ENCODE results near the gene MPG.

DNA sequence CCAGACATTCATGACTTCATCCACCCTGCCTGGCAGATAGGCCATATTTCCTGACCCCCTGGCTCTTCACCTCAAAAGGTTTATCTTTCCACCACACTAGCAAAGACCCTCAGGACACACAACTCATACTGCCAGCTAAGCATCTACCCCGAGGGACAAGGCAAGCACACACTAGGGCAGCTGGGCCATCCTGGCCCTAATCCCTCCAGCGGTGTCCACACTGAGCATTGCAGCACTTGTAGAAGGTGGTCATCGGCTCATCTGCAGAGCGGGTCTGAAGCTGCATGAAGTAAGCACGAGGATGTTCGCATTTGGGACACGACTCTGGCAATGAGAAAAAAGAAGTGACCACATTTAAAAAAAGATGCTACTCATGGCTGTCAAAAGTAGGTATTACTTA is 30.8 kb upstream of the MPG start:
- TF ChIP-seq EP300 (IDR thresholded peaks at IDR 0.05) (no peak), RAD21 (conservative IDR thresholded peaks at IDR 0.05 in 1 of 2, IDR thresholded peaks at IDR 0.05 in 1 of 2) (no peak), POLR2AphosphoS2 (conservative IDR thresholded peaks at IDR 0.05; ENCODE audit: low read length) (no peak)
- TF ChIP-seq, protein P1, sequence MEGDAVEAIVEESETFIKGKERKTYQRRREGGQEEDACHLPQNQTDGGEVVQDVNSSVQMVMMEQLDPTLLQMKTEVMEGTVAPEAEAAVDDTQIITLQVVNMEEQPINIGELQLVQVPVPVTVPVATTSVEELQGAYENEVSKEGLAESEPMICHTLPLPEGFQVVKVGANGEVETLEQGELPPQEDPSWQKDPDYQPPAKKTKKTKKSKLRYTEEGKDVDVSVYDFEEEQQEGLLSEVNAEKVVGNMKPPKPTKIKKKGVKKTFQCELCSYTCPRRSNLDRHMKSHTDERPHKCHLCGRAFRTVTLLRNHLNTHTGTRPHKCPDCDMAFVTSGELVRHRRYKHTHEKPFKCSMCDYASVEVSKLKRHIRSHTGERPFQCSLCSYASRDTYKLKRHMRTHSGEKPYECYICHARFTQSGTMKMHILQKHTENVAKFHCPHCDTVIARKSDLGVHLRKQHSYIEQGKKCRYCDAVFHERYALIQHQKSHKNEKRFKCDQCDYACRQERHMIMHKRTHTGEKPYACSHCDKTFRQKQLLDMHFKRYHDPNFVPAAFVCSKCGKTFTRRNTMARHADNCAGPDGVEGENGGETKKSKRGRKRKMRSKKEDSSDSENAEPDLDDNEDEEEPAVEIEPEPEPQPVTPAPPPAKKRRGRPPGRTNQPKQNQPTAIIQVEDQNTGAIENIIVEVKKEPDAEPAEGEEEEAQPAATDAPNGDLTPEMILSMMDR (IDR thresholded peaks at IDR 0.05), result no peak
